Spleen (tissue), 11 donors: Measurements from ENCODE around the gene MFSD6L. TPM values are rescaled to one million over a fixed set of nuclear protein-coding genes. Genes with fewer than 3 reads are reported as not detected.

Experiments
- DNase-seq: peaks from one replicate; pipeline ENCODE4 v3.0.0-alpha.2; 2020
- H3K27ac ChIP-seq, 8 donors: fragments of 200-600 bp; sonication (generic) in 7 of 8; 1 replicate in 4 of 8; 2 replicates in 4 of 8; pipeline versions ENCODE4 v1.5.0 to v1.8.0; 2016 to 2021; ENCODE audit warnings: inconsistent platforms in 4 of 8, mild to moderate bottlenecking in 4 of 8, moderate library complexity in 1 of 8
- H3K27me3 ChIP-seq, 7 donors: fragments of 200-600 bp; sonication (generic) in 6 of 7; replicated peaks in 1 of 7; 1 replicate in 4 of 7; 2 replicates in 3 of 7; pipeline versions ENCODE4 v1.5.0 to v1.8.0; 2016 to 2021; ENCODE audit warnings: inconsistent platforms in 3 of 7, mild to moderate bottlenecking in 1 of 7
- H3K36me3 ChIP-seq, 6 donors: fragments of 200-600 bp; sonication (generic) in 5 of 6; 1 replicate in 4 of 6; 2 replicates in 2 of 6; pipeline versions ENCODE4 v1.5.0 to v1.8.0; 2016 to 2021; ENCODE audit warnings: inconsistent platforms in 2 of 6
- H3K4me1 ChIP-seq, 6 donors: fragments of 200-600 bp; sonication (generic) in 5 of 6; 1 replicate in 3 of 6; 2 replicates in 3 of 6; pipeline versions ENCODE4 v1.5.0 to v1.8.0; 2016 to 2021; ENCODE audit warnings: inconsistent platforms in 3 of 6
- H3K4me3 ChIP-seq, 8 donors: fragments of 200-600 bp; sonication (generic) in 7 of 8; 1 replicate in 4 of 8; 2 replicates in 4 of 8; pipeline versions ENCODE4 v1.5.0 to v1.8.0; 2016 to 2021; ENCODE audit warnings: inconsistent platforms in 4 of 8, mild to moderate bottlenecking in 4 of 8, moderate library complexity in 2 of 8
- H3K9me3 ChIP-seq, 8 donors: fragments of 200-600 bp; sonication (generic) in 7 of 8; 1 replicate in 4 of 8; 2 replicates in 4 of 8; pipeline versions ENCODE4 v1.5.0 to v1.8.0; 2016 to 2021; ENCODE audit warnings: inconsistent platforms in 4 of 8
- POLR2A ChIP-seq, 3 donors: fragments of 450-650 bp; IDR thresholded peaks; one replicate each; pipeline ENCODE4 v1.5.1; 2017; ENCODE audit warnings: antibody characterized with exemption in 3 of 3, mild to moderate bottlenecking in 1 of 3
- POLR2AphosphoS5 ChIP-seq, 3 donors: sonication (generic); formaldehyde crosslinking; IDR thresholded peaks; one replicate each; pipeline ENCODE4 v1.5.1; 2017; ENCODE audit warnings: antibody characterized with exemption in 3 of 3
- WGBS, 5 donors: extraction: QIAGEN DNeasy Blood & Tissue Kit in 3 of 5; methylation state at CpG; one replicate each; pipeline versions ENCODE4 v1.1.5 to v1.1.7; 2013 to 2018; 5-methylcytosine and 5-hydroxymethylcytosine counted together
- intact Hi-C: fragments of 100-400 bp; cut with DNase I; formaldehyde crosslinking; loops from one replicate; pipeline ENCODE4 v1.15.0; 2023; ENCODE audit warnings: low total_unique reads
- polyA plus RNA-seq, 3 donors: library from polyadenylated mRNA; stranded (reverse); fragments of 200-250 nt; gene quantifications; one replicate each; pipeline ENCODE4 v1.2.1, GENCODE V29; 2013
- total RNA-seq, 7 donors: library from RNA; depleted of rRNA in 3 of 7; stranded (reverse); fragments of >200 nt in 3 of 7; fragmentation: NEBNext Ultra II Directional in 4 of 7; extraction: Animal tissue kit (Norgen Biotek cat#: 25700) in 4 of 7; gene quantifications; one replicate each; pipeline versions ENCODE4 v1.1.0 to v1.2.1, GENCODE V29; 2016 to 2021
- TF ChIP-seq, protein P1 (sequence below), 11 experiments: fragments of 200-600 bp in 7 of 11; fragments of 450-650 bp in 4 of 11; sonication (generic) in 4 of 11; IDR thresholded peaks in 8 of 11; conservative IDR thresholded peaks in 3 of 11; 1 replicate in 7 of 11; 2 replicates in 4 of 11; pipeline versions ENCODE4 v1.4.0 to v1.8.0; 2016 to 2021; ENCODE audit warnings: antibody characterized with exemption in 11 of 11, inconsistent platforms in 4 of 11, mild to moderate bottlenecking in 1 of 11
- donor health status: healthy with polysubstance abuse.
- donor health status: DM: no; HTN: no; CAD: no; lungs with moderate emphysema.
- donor health status: DM: no; HTN: no; CAD: no.
- donor health status: Bipolar disorder and iron deficiency.
- donor health status: healthy.
- donor health status: DM: no; HTN: no; CAD: no.
- donor health status: DM: yes; HTN: yes; CAD: no.

The MFSD6L gene
- total and polyA plus RNA-seq, 10 donors = 0.12 to 1.0 (median 0.37) TPM

DNA sequence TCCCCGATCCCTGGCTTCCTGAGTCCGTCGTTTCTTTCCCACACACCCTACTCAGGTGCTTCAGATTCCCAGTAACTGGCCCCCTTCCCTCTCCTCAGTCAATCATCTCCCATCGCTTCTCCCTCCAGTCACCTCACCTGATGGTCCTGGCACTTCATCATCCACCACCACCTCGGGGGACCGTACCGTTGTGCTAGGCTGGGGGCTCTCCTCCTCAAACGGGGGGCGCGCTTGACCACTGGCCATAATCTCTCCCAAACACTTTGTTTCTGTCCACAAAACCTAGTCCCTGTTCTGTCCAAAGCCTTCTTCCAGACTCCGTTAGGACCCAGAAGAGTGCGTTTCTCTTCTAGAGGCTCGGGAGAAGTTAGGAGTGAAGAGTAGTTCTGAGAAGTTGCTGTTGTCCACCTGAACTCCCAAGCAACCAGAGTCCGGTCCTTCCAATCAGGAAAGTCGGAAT is 41.0 kb downstream of the MFSD6L start, which contains the start of gene SPDYE4:
SPDYE4 (minus strand) TSS at position 410 of the 460 bp plus-strand sequence; CDS start at position 246, 164 bp downstream.
- intact Hi-C loops = no loop called here
- TF ChIP-seq POLR2AphosphoS5 (IDR thresholded peaks at IDR 0.05) = no peak
- TF ChIP-seq, protein P1, sequence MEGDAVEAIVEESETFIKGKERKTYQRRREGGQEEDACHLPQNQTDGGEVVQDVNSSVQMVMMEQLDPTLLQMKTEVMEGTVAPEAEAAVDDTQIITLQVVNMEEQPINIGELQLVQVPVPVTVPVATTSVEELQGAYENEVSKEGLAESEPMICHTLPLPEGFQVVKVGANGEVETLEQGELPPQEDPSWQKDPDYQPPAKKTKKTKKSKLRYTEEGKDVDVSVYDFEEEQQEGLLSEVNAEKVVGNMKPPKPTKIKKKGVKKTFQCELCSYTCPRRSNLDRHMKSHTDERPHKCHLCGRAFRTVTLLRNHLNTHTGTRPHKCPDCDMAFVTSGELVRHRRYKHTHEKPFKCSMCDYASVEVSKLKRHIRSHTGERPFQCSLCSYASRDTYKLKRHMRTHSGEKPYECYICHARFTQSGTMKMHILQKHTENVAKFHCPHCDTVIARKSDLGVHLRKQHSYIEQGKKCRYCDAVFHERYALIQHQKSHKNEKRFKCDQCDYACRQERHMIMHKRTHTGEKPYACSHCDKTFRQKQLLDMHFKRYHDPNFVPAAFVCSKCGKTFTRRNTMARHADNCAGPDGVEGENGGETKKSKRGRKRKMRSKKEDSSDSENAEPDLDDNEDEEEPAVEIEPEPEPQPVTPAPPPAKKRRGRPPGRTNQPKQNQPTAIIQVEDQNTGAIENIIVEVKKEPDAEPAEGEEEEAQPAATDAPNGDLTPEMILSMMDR (IDR thresholded peaks at IDR 0.05 in 8 of 11, conservative IDR thresholded peaks at IDR 0.05 in 3 of 11) = no peak
- no peak for TF ChIP-seq POLR2A (IDR thresholded peaks at IDR 0.05)
- WGBS, 5 donors = 90 to 94% (median 92%) methylated on average over 15 of the region's 15 CpGs
- H3K9me3 ChIP-seq = peaks cover 0 to 3% (median 0%) of the 10 kb centered on the region in 8 donors
- H3K4me1 ChIP-seq = no peaks in the 10 kb centered on the region
- peaks cover 0 to 38% (median 0%) of the 10 kb centered on the region in 7 donors for H3K27me3 ChIP-seq
- no peak within 1 kb of the TSS for H3K4me3 ChIP-seq
- no peaks in the 10 kb centered on the region for H3K36me3 ChIP-seq
- H3K27ac ChIP-seq = no peak within 1 kb of the TSS
- DNase-seq = no peak

DNA sequence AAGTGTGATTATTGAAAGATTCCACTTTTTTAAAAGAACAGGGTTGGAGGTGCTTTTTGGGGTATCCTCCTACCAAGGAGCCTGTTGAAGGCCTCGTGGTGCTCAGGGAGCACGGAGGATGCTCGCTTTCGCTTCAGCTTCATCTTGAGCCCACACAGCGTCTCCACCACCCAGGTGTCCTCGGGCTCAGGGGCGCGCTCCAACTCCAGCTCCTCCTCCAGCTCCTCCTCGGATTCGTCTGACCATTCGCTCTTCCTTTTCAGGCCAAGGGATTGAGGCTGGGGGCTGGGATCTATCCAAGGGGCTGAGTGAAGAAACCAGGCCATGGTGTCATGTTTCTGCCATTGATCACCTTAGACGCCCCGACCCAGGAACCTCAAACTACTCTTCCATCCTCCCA is 42.0 kb downstream of the MFSD6L start:
- no peak overlapping the region for H3K4me3 ChIP-seq
- no peaks in the 10 kb centered on the region for H3K4me1 ChIP-seq
- H3K27me3 ChIP-seq = peaks cover 0 to 39% (median 0%) of the 10 kb centered on the region in 7 donors
- H3K36me3 ChIP-seq = no peaks in the 10 kb centered on the region
- WGBS, 5 donors = 81 to 92% (median 88%) methylated on average over 13 of the region's 13 CpGs
- H3K27ac ChIP-seq = no peak overlapping the region
- TF ChIP-seq, protein P1 (IDR thresholded peaks at IDR 0.05 in 8 of 11, conservative IDR thresholded peaks at IDR 0.05 in 3 of 11) = no peak
- TF ChIP-seq POLR2AphosphoS5 (IDR thresholded peaks at IDR 0.05) (no peak), POLR2A (IDR thresholded peaks at IDR 0.05) (no peak)
- intact Hi-C loops = no loop called here
- H3K9me3 ChIP-seq = no peaks in the 10 kb centered on the region
- DNase-seq = no peak

DNA sequence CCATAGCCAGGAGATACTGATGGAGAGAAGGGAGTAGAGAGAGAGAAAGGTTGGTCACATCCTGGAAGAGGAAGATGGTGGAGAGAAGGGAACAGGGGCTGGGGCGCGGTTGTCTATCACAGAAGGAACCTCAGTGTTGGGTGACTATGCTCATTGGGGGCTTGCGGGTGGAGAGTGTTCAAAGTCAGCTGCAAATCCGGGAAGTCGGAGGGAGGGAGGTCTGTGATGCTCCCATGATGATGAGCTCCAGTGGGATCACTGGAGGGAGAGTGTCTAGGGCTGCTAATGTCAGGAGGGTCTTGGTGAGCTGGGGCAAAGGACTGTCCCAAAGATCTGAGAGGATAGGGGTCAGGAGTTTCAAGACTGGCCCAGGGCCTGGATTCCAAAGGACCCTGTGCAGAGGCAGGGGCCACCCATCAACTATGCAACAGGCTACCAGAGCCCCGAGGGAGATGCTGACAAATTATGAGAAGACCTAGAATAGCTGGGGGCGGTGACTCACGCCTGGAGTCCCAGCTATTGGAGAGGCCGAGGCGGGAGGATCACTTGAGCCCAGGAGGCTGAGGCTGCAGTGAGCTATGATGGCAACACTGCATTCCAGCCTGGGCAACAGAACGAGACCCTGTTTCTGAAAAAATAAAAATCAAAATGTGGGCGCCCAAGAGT is 43.4 kb downstream of the MFSD6L start:
- H3K27ac ChIP-seq = no peak overlapping the region
- no peaks in the 10 kb centered on the region for H3K4me1 ChIP-seq
- no peaks in the 10 kb centered on the region for H3K36me3 ChIP-seq
- no peaks in the 10 kb centered on the region for H3K9me3 ChIP-seq
- TF ChIP-seq POLR2A (IDR thresholded peaks at IDR 0.05) = no peak
- TF ChIP-seq, protein P1 (IDR thresholded peaks at IDR 0.05 in 8 of 11, conservative IDR thresholded peaks at IDR 0.05 in 3 of 11) = no peak
- no peak for TF ChIP-seq POLR2AphosphoS5 (IDR thresholded peaks at IDR 0.05)
- intact Hi-C loops = no loop called here
- WGBS, 5 donors = 79 to 91% (median 88%) methylated on average over 11 to 12 of the region's 12 CpGs
- no peak for DNase-seq
- H3K27me3 ChIP-seq = peaks cover 0 to 39% (median 0%) of the 10 kb centered on the region in 7 donors
- no peak overlapping the region for H3K4me3 ChIP-seq

DNA sequence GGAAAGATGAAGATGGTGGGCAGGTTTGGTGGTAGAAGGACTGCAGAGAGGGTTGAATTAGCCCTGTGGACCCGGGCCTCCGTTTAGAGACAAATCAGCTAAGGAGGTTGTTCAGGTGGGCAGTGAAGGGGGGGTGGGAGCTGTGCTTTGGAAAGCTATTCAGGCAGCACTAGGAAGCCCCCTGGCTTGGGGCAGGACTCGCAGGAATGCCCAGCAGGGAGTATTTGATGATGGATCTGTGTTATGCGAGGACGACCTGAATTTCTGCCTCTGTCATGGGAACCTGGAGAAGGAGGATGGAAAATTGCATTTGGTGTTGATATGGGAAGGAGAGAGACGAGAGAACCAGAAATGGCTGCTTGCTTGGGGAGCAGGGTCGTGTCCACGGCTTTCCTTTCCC is 44.3 kb downstream of the MFSD6L start:
- no peak overlapping the region for H3K27ac ChIP-seq
- peaks cover 0 to 46% (median 0%) of the 10 kb centered on the region in 7 donors for H3K27me3 ChIP-seq
- DNase-seq = no peak
- no peaks in the 10 kb centered on the region for H3K4me1 ChIP-seq
- no peak overlapping the region for H3K4me3 ChIP-seq
- H3K9me3 ChIP-seq = no peaks in the 10 kb centered on the region
- WGBS, 5 donors = 81 to 89% (median 83%) methylated on average over 8 of the region's 8 CpGs
- H3K36me3 ChIP-seq = no peaks in the 10 kb centered on the region
- intact Hi-C loops = no loop called here
- TF ChIP-seq, protein P1 (IDR thresholded peaks at IDR 0.05 in 8 of 11, conservative IDR thresholded peaks at IDR 0.05 in 3 of 11) = no peak
- TF ChIP-seq POLR2AphosphoS5 (IDR thresholded peaks at IDR 0.05) (no peak), POLR2A (IDR thresholded peaks at IDR 0.05) (no peak)
